OCI-LY7 (cell line): ENCODE measurements around the gene AP1S1. TPM values are rescaled to one million over a fixed set of nuclear protein-coding genes. Genes with fewer than 3 reads are reported as not detected.

Experiments used
- BruUV-seq: library from RNA; stranded (reverse); fragments of 400-500 nt; replicated peaks from 2 replicates; lab custom pipeline; 2021; lab: Mats Ljungman, UMichigan
- CTCF ChIA-PET: fragments of 300-600 bp; sonication (Branson Sonifier 250); formaldehyde crosslinking; loops from one replicate; lab custom pipeline; 2022; ENCODE audit warnings: antibody characterized with exemption; ENCODE audit not compliant: unreplicated experiment; lab: Charles Lee
- POLR2A ChIA-PET: fragments of 300-600 bp; sonication (Branson Sonifier 250); formaldehyde crosslinking; loops from one replicate; lab custom pipeline; 2022; ENCODE audit warnings: antibody characterized with exemption; lab: Charles Lee
- DNase-seq: peaks from one replicate; pipeline ENCODE4 v3.0.0-alpha.2; 2015; ENCODE audit warnings: low spot score
- H2AFZ ChIP-seq: fragments of 200-600 bp; sonication (generic), shearing (Covaris generic); 2 replicates; pipeline ENCODE4 v1.6.1; 2014; ENCODE audit warnings: mild to moderate bottlenecking, antibody characterized with exemption, low read length, moderate library complexity
- H3K27ac ChIP-seq: fragments of 200-600 bp; sonication (generic); 2 replicates; pipeline ENCODE4 v1.5.1; 2014; ENCODE audit warnings: mixed run types, low read depth, mild to moderate bottlenecking, moderate library complexity, low read length, inconsistent platforms; ENCODE audit not compliant: poor library complexity, severe bottlenecking
- H3K36me3 ChIP-seq: fragments of 200-600 bp; sonication (generic); 2 replicates; pipeline ENCODE4 v1.6.1; 2014; ENCODE audit warnings: mild to moderate bottlenecking, antibody characterized with exemption, low read length, moderate library complexity, mixed read lengths; ENCODE audit not compliant: insufficient read depth
- H3K4me1 ChIP-seq: fragments of 200-600 bp; sonication (generic); 2 replicates; pipeline ENCODE4 v1.5.1; 2014; ENCODE audit warnings: mild to moderate bottlenecking, low read length; ENCODE audit not compliant: insufficient read depth, poor library complexity, severe bottlenecking
- H3K4me2 ChIP-seq: fragments of 200-600 bp; sonication (generic); 2 replicates; pipeline ENCODE4 v1.6.1; 2014; ENCODE audit warnings: mild to moderate bottlenecking, low read length
- H3K4me3 ChIP-seq: fragments of 200-600 bp; sonication (generic); 2 replicates; pipeline ENCODE4 v1.5.1; 2014; ENCODE audit warnings: mild to moderate bottlenecking, low read depth, low read length; ENCODE audit not compliant: poor library complexity, severe bottlenecking
- H3K79me2 ChIP-seq: fragments of 200-600 bp; sonication (generic); 2 replicates; pipeline ENCODE4 v1.6.1; 2016; ENCODE audit warnings: low read depth, mild to moderate bottlenecking, low read length, moderate library complexity, mixed read lengths; ENCODE audit not compliant: insufficient read depth
- H3K9me2 ChIP-seq: fragments of 200-600 bp; sonication (generic); 2 replicates; pipeline ENCODE4 v1.6.1; 2016; ENCODE audit warnings: mild to moderate bottlenecking, low read length, mixed read lengths; ENCODE audit not compliant: insufficient read depth
- H3K9me3 ChIP-seq: fragments of 200-600 bp; sonication (generic); 2 replicates; pipeline ENCODE4 v1.6.1; 2014; ENCODE audit warnings: mild to moderate bottlenecking, mixed run types, low read length, mixed read lengths
- H4K20me1 ChIP-seq: fragments of 200-600 bp; sonication (generic); 2 replicates; pipeline ENCODE4 v1.6.1; 2014; ENCODE audit warnings: mild to moderate bottlenecking, antibody characterized with exemption, low read length, moderate library complexity, mixed read lengths; ENCODE audit not compliant: insufficient read depth
- EZH2phosphoT487 ChIP-seq: fragments of 200-600 bp; sonication (generic); IDR thresholded peaks from 2 replicates; pipeline ENCODE4 v1.6.1; 2018; ENCODE audit warnings: low read depth, borderline replicate concordance, mild to moderate bottlenecking, mixed run types, antibody characterized with exemption, low read length, moderate library complexity, mixed read lengths
- intact Hi-C: fragments of 100-400 bp; cut with micrococcal nuclease; formaldehyde crosslinking; loops from one replicate; pipeline ENCODE4 v1.10.0; 2022; ENCODE audit not compliant: unreplicated experiment
- total RNA-seq, 2 experiments: library from RNA; depleted of rRNA in 1 of 2; stranded (reverse); fragments of >200 nt in 1 of 2; shearing (Covaris generic) in 1 of 2; gene quantifications; 2 replicates each; pipeline ENCODE4 v1.2.3, GENCODE V29; 2014 to 2022
- TF ChIP-seq, protein P1 (sequence below): fragments of 200-600 bp; sonication (generic); conservative IDR thresholded peaks from 2 replicates; pipeline ENCODE4 v1.5.1; 2014; ENCODE audit warnings: mild to moderate bottlenecking, antibody characterized with exemption, low read length, moderate library complexity, mixed read lengths

AP1S1 gene
- total RNA-seq, 2 experiments from 2014 or later = 57.9 to 67.3 TPM

DNA sequence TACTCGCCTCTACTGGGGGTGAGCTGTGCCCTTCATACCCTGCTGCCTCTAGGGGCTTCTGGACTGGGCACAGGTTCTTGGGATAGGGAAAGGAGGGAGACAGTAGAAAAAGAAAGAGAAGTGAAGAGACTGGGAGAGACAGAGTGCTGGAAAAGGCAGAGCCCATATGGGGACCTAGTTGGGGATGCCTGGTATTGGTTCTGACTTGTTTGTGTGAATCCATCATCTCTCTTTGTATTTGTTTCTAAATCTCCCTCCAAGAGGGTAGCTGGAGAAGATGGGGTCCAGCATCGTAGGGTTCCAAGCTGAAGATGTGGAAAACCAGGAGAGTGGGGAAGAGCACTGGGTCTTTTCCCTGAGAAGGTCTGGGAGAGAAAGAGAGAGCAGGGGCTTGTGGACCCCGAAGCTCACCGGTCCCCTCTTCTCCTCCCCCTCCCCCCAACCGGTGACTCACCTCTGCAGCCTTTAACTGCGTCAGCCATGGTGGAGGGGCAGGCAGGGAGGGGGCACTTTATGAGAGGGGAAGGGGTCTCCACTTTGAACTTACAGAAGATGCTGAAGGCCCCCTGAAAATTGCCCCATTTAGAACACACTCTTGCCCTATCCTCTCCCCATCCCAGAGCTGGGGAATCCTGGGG is 14.3 kb downstream of the AP1S1 start:
- H3K4me1 ChIP-seq = peaks cover 20% of the 10 kb centered on the region
- H3K27ac ChIP-seq = no peak overlapping the region
- H4K20me1 ChIP-seq = no peaks in the 10 kb centered on the region
- no peak overlapping the region for H2AFZ ChIP-seq
- intact Hi-C loops = loop anchor here (1.0 kb wide), 1 partner anchor 24 kb away; no protein-coding TSS in a partner anchor
- BruUV-seq = no TSS peak
- H3K36me3 ChIP-seq = no peaks in the 10 kb centered on the region
- no peaks in the 10 kb centered on the region for H3K9me2 ChIP-seq
- TF ChIP-seq, protein P1, sequence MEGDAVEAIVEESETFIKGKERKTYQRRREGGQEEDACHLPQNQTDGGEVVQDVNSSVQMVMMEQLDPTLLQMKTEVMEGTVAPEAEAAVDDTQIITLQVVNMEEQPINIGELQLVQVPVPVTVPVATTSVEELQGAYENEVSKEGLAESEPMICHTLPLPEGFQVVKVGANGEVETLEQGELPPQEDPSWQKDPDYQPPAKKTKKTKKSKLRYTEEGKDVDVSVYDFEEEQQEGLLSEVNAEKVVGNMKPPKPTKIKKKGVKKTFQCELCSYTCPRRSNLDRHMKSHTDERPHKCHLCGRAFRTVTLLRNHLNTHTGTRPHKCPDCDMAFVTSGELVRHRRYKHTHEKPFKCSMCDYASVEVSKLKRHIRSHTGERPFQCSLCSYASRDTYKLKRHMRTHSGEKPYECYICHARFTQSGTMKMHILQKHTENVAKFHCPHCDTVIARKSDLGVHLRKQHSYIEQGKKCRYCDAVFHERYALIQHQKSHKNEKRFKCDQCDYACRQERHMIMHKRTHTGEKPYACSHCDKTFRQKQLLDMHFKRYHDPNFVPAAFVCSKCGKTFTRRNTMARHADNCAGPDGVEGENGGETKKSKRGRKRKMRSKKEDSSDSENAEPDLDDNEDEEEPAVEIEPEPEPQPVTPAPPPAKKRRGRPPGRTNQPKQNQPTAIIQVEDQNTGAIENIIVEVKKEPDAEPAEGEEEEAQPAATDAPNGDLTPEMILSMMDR = no peak
- TF ChIP-seq EZH2phosphoT487 = no peak
- ChIA-PET CTCF (no interaction called here), POLR2A (interaction anchor here (0.6 kb wide), 1 partner anchor 136 kb away, joined by 4 read pairs; no protein-coding TSS in a partner anchor)
- H3K9me3 ChIP-seq = no peaks in the 10 kb centered on the region
- no peaks in the 10 kb centered on the region for H3K79me2 ChIP-seq
- H3K4me2 ChIP-seq = no peak overlapping the region
- DNase-seq = no peak
- no peak overlapping the region for H3K4me3 ChIP-seq

DNA sequence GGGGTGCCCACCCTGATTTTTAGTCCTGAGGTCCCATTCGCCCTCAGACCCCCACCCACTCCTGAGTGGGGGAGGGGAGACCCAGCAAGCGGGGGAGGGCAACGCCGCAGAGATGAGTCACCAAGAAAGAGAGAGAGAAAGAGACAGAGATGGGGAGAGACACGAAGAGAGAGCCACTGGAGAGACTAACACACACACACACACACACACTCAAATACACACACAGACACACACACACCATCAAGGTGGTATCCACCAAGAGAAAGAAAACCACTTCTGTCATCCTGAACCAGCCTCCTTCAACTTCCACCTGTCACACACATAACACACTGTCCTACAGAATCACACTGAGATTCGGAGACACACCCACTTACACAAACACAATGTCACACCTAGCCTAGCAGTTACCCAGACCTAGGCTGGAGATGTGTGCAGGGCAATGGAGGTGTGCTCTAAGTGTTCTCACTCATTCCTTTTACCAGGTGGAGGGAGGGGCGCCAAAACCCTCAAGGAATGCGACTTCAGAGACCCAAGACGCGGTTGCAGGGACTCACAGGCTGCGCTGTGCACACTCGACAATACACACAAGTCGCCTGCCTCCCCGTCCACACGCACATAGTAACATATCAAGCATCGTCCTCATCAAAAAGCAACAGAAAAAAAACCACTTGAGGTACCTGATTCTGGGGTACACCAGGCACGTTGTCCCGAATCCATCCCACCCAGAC is 15.0 kb downstream of the AP1S1 start:
- no peaks in the 10 kb centered on the region for H3K9me2 ChIP-seq
- DNase-seq = no peak
- H3K4me2 ChIP-seq = peak overlapping the region; percentile 53

More for the DNA sequence above, 15.0 kb downstream of the AP1S1 start:
- intact Hi-C loops = loop anchor here (1.0 kb wide), 1 partner anchor 25 kb away; no protein-coding TSS in a partner anchor
- Histone ChIP-seq H3K27ac (no peak overlapping the region), H3K9me3 (no peaks in the 10 kb centered on the region), H3K4me3 (no peak overlapping the region), H3K36me3 (no peaks in the 10 kb centered on the region), H3K4me1 (peaks cover 23% of the 10 kb centered on the region), H3K79me2 (no peaks in the 10 kb centered on the region), H2AFZ (0 out of 2 replicates have a peak overlapping the region, but pooled peaks have one; percentile 31), H4K20me1 (no peaks in the 10 kb centered on the region)
- ChIA-PET CTCF (no interaction called here), POLR2A (interaction anchor here (0.6 kb wide), 1 partner anchor 135 kb away, joined by 4 read pairs; no protein-coding TSS in a partner anchor)
- TF ChIP-seq EZH2phosphoT487 = no peak
- TF ChIP-seq, protein P1 = no peak
- no TSS peak for BruUV-seq
